Memory B cell (primary cell): Measurements from ENCODE around the gene FNIP2.
A peak's percentile ranks its signal among the peaks of the same experiment; 100 is the strongest.

Source experiments
- ATAC-seq: fragments of 150-1000 bp; cut with Tn5 transposase; 2 replicates; pipeline ENCODE4 v1.10.0; 2021; ENCODE audit warnings: low read depth, mild to moderate bottlenecking, moderate library complexity
- DNase-seq, 2 donors: peaks; one replicate each; pipeline ENCODE4 v3.0.0; 2022; ENCODE audit warnings: low spot score in 2 of 2
- H3K27ac Mint-ChIP-seq: one replicate; pipeline ENCODE4 v1.8.0; 2022; ENCODE audit warnings: mild to moderate bottlenecking, moderate library complexity, mixed read lengths
- H3K27me3 Mint-ChIP-seq: one replicate; pipeline ENCODE4 v1.8.0; 2022; ENCODE audit warnings: mixed read lengths
- H3K36me3 Mint-ChIP-seq: one replicate; pipeline ENCODE4 v1.8.0; 2022; ENCODE audit warnings: mild to moderate bottlenecking, mixed read lengths
- H3K4me1 Mint-ChIP-seq: one replicate; pipeline ENCODE4 v1.8.0; 2022; ENCODE audit warnings: mixed read lengths
- H3K4me3 Mint-ChIP-seq: one replicate; pipeline ENCODE4 v1.8.0; 2022; ENCODE audit warnings: mild to moderate bottlenecking, moderate library complexity, mixed read lengths
- H3K9me3 Mint-ChIP-seq: one replicate; pipeline ENCODE4 v1.8.0; 2022; ENCODE audit warnings: mixed read lengths

The FNIP2 gene

GRCh38 chr4:158836828-158837449, 68.1 kb downstream of the FNIP2 start:
- Mint-ChIP-seq H3K4me3 (no peak overlapping the region), H3K4me1 (no peaks in the 10 kb centered on the region), H3K27ac (no peak overlapping the region), H3K36me3 (no peaks in the 10 kb centered on the region), H3K27me3 (peaks cover 11% of the 10 kb centered on the region), H3K9me3 (no peaks in the 10 kb centered on the region)
- ATAC-seq (no peak), DNase-seq (no peak)

GRCh38 chr4:158837527-158838141, 68.8 kb downstream of the FNIP2 start:
- no peak for DNase-seq
- Mint-ChIP-seq H3K27ac (no peak overlapping the region), H3K4me3 (no peak overlapping the region), H3K9me3 (no peaks in the 10 kb centered on the region), H3K36me3 (no peaks in the 10 kb centered on the region), H3K27me3 (peaks cover 11% of the 10 kb centered on the region), H3K4me1 (no peaks in the 10 kb centered on the region)
- ATAC-seq, result no peak

- ATAC-seq (no peak), DNase-seq (no peak)
- Mint-ChIP-seq H3K27ac (no peak overlapping the region), H3K4me3 (no peak overlapping the region), H3K4me1 (no peaks in the 10 kb centered on the region), H3K36me3 (no peaks in the 10 kb centered on the region), H3K9me3 (no peaks in the 10 kb centered on the region), H3K27me3 (peaks cover 12% of the 10 kb centered on the region)
Observed at GRCh38 chr4:158840131-158840530, 71.3 kb downstream of the FNIP2 start.

GRCh38 chr4:158841540-158841939, 72.7 kb downstream of the FNIP2 start:
- H3K27ac Mint-ChIP-seq, result no peak overlapping the region
- H3K9me3 Mint-ChIP-seq, result no peaks in the 10 kb centered on the region
- peaks cover 12% of the 10 kb centered on the region for H3K27me3 Mint-ChIP-seq
- ATAC-seq, result no peak
- DNase-seq, result no peak
- H3K4me3 Mint-ChIP-seq, result no peak overlapping the region
- H3K4me1 Mint-ChIP-seq, result no peaks in the 10 kb centered on the region
- H3K36me3 Mint-ChIP-seq, result no peaks in the 10 kb centered on the region

- ATAC-seq, result no peak
- peaks cover 10% of the 10 kb centered on the region for H3K27me3 Mint-ChIP-seq
- H3K4me1 Mint-ChIP-seq, result no peaks in the 10 kb centered on the region
- H3K4me3 Mint-ChIP-seq, result no peak overlapping the region
- H3K27ac Mint-ChIP-seq, result no peak overlapping the region
- H3K9me3 Mint-ChIP-seq, result no peaks in the 10 kb centered on the region
- no peak for DNase-seq
- H3K36me3 Mint-ChIP-seq, result no peaks in the 10 kb centered on the region
Observed at GRCh38 chr4:158845311-158846041, 76.7 kb downstream of the FNIP2 start.

GRCh38 chr4:158847535-158847934, 78.7 kb downstream of the FNIP2 start:
- no peak overlapping the region for H3K27ac Mint-ChIP-seq
- no peak overlapping the region for H3K4me3 Mint-ChIP-seq
- no peaks in the 10 kb centered on the region for H3K4me1 Mint-ChIP-seq
- ATAC-seq, result no peak
- no peaks in the 10 kb centered on the region for H3K36me3 Mint-ChIP-seq
- peaks cover 8% of the 10 kb centered on the region for H3K27me3 Mint-ChIP-seq
- no peaks in the 10 kb centered on the region for H3K9me3 Mint-ChIP-seq
- DNase-seq, result no peak

GRCh38 chr4:158849681-158850080, 80.9 kb downstream of the FNIP2 start:
- Mint-ChIP-seq H3K4me1 (no peaks in the 10 kb centered on the region), H3K36me3 (no peaks in the 10 kb centered on the region), H3K4me3 (no peak overlapping the region), H3K27me3 (peaks cover 5% of the 10 kb centered on the region), H3K9me3 (no peaks in the 10 kb centered on the region), H3K27ac (no peak overlapping the region)
- DNase-seq, result no peak
- ATAC-seq, result no peak

GRCh38 chr4:158850371-158850770, 81.5 kb downstream of the FNIP2 start:
- no peaks in the 10 kb centered on the region for H3K9me3 Mint-ChIP-seq
- DNase-seq, result no peak
- ATAC-seq, result no peak
- no peaks in the 10 kb centered on the region for H3K4me1 Mint-ChIP-seq
- no peak overlapping the region for H3K4me3 Mint-ChIP-seq
- H3K36me3 Mint-ChIP-seq, result no peaks in the 10 kb centered on the region
- no peak overlapping the region for H3K27ac Mint-ChIP-seq
- H3K27me3 Mint-ChIP-seq, result peaks cover 5% of the 10 kb centered on the region

GRCh38 chr4:158850800-158851644, 82.2 kb downstream of the FNIP2 start:
- DNase-seq (peak in 1 of 2 donors; percentile 22), ATAC-seq (no peak)
- H3K27ac Mint-ChIP-seq, result no peak overlapping the region
- no peaks in the 10 kb centered on the region for H3K9me3 Mint-ChIP-seq
- peaks cover 5% of the 10 kb centered on the region for H3K27me3 Mint-ChIP-seq
- H3K36me3 Mint-ChIP-seq, result no peaks in the 10 kb centered on the region
- H3K4me1 Mint-ChIP-seq, result no peaks in the 10 kb centered on the region
- no peak overlapping the region for H3K4me3 Mint-ChIP-seq

GRCh38 chr4:158854236-158854635, 85.4 kb downstream of the FNIP2 start:
- H3K27me3 Mint-ChIP-seq, result peaks cover 2% of the 10 kb centered on the region
- no peaks in the 10 kb centered on the region for H3K36me3 Mint-ChIP-seq
- no peak for ATAC-seq
- H3K27ac Mint-ChIP-seq, result no peak overlapping the region
- no peak for DNase-seq
- no peaks in the 10 kb centered on the region for H3K4me1 Mint-ChIP-seq
- H3K9me3 Mint-ChIP-seq, result no peaks in the 10 kb centered on the region
- no peak overlapping the region for H3K4me3 Mint-ChIP-seq

- H3K4me1 Mint-ChIP-seq, result peaks cover 2% of the 10 kb centered on the region
- DNase-seq, result peak in 1 of 2 donors; percentile 39
- no peaks in the 10 kb centered on the region for H3K9me3 Mint-ChIP-seq
- H3K27ac Mint-ChIP-seq, result no peak overlapping the region
- peaks cover 6% of the 10 kb centered on the region for H3K27me3 Mint-ChIP-seq
- peak; percentile 82 for ATAC-seq
- no peaks in the 10 kb centered on the region for H3K36me3 Mint-ChIP-seq
- no peak overlapping the region for H3K4me3 Mint-ChIP-seq
Observed at GRCh38 chr4:158856852-158857251, 88.0 kb downstream of the FNIP2 start.

- peaks cover 2% of the 10 kb centered on the region for H3K4me1 Mint-ChIP-seq
- peaks cover 10% of the 10 kb centered on the region for H3K27me3 Mint-ChIP-seq
- no peaks in the 10 kb centered on the region for H3K36me3 Mint-ChIP-seq
- no peaks in the 10 kb centered on the region for H3K9me3 Mint-ChIP-seq
- DNase-seq, result no peak
- no peak for ATAC-seq
- no peak overlapping the region for H3K4me3 Mint-ChIP-seq
- H3K27ac Mint-ChIP-seq, result no peak overlapping the region
Observed at GRCh38 chr4:158857951-158858350, 89.1 kb downstream of the FNIP2 start.

- Mint-ChIP-seq H3K27ac (no peak overlapping the region), H3K4me1 (peaks cover 2% of the 10 kb centered on the region), H3K27me3 (peaks cover 11% of the 10 kb centered on the region), H3K9me3 (no peaks in the 10 kb centered on the region), H3K4me3 (no peak overlapping the region), H3K36me3 (no peaks in the 10 kb centered on the region)
- no peak for ATAC-seq
- DNase-seq, result no peak
Observed at GRCh38 chr4:158858410-158859199, 89.8 kb downstream of the FNIP2 start.
